Tibial nerve (tissue), 4 donors: ENCODE results near the gene DGKE.

Experiments
- EP300 ChIP-seq, 2 donors: sonication (generic); formaldehyde crosslinking; IDR thresholded peaks; one replicate each; pipeline ENCODE4 v1.6.1; 2017; ENCODE audit warnings: antibody characterized with exemption in 2 of 2, mild to moderate bottlenecking in 1 of 2
- POLR2A ChIP-seq, 2 donors: fragments of 450-650 bp; IDR thresholded peaks; one replicate each; pipeline ENCODE4 v1.6.1; 2017; ENCODE audit warnings: antibody characterized with exemption in 2 of 2, mild to moderate bottlenecking in 2 of 2, moderate library complexity in 2 of 2
- TF ChIP-seq, protein P1 (sequence below), 5 experiments: fragments of 200-600 bp in 3 of 5; fragments of 450-650 bp in 2 of 5; sonication (generic) in 3 of 5; IDR thresholded peaks; one replicate each; pipeline ENCODE4 v1.5.1; 2016 to 2019; ENCODE audit warnings: antibody characterized with exemption in 5 of 5, mild to moderate bottlenecking in 3 of 5, moderate library complexity in 2 of 5

DNA sequence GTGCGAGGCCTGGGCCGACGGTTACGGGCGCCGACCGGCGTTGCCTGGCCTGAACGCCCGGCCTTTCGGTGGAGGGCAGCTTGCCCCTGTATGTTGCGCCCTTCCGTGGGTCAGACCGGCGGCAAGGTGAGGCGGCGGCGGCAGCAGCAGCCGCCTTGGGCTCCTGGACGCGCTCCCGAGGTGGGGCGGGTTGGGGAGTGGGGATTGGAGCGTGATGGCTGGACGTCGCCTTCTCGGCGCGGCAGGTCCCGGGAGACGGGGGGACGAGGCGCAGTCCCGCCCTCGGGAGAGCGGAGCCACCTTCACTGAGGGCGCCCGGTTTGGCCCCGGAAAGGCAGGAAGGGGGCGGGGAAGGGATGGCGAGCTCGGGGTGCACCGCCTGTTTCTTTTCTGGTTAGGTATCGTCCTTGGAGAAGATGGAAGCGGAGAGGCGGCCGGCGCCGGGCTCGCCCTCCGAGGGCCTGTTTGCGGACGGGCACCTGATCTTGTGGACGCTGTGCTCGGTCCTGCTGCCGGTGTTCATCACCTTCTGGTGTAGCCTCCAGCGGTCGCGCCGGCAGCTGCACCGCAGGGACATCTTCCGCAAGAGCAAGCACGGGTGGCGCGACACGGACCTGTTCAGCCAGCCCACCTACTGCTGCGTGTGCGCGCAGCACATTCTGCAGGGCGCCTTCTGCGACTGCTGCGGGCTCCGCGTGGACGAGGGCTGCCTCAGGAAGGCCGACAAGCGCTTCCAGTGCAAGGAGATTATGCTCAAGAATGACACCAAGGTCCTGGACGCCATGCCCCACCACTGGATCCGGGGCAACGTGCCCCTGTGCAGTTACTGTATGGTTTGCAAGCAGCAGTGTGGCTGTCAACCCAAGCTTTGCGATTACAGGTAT, 671 bp downstream of the DGKE start:
- TF ChIP-seq, protein P1, sequence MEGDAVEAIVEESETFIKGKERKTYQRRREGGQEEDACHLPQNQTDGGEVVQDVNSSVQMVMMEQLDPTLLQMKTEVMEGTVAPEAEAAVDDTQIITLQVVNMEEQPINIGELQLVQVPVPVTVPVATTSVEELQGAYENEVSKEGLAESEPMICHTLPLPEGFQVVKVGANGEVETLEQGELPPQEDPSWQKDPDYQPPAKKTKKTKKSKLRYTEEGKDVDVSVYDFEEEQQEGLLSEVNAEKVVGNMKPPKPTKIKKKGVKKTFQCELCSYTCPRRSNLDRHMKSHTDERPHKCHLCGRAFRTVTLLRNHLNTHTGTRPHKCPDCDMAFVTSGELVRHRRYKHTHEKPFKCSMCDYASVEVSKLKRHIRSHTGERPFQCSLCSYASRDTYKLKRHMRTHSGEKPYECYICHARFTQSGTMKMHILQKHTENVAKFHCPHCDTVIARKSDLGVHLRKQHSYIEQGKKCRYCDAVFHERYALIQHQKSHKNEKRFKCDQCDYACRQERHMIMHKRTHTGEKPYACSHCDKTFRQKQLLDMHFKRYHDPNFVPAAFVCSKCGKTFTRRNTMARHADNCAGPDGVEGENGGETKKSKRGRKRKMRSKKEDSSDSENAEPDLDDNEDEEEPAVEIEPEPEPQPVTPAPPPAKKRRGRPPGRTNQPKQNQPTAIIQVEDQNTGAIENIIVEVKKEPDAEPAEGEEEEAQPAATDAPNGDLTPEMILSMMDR (IDR thresholded peaks at IDR 0.05) = peak in 1 of 5 experiments; percentile 7
- TF ChIP-seq POLR2A (IDR thresholded peaks at IDR 0.05) (no peak), EP300 (IDR thresholded peaks at IDR 0.05) (no peak)
